Measurements from ENCODE around the gene GNAQ. TPM values are rescaled to one million over a fixed set of nuclear protein-coding genes. Genes with fewer than 3 reads are reported as not detected.

GNAQ gene
- total RNA-seq, 4 donors from 2014 or later: 18.1 to 35.1 (median 24.0) TPM

GRCh38 chr9:77854258-77854915 lies 177.2 kb downstream of the GNAQ start:
- no peak overlapping the region for H3K27ac ChIP-seq
- intact Hi-C loops (cut with DNase I): no loop called here
- 67 to 68% methylated on average over 4 of the region's 4 CpGs for WGBS, 2 donors

GRCh38 chr9:77853716-77854115 lies 177.9 kb downstream of the GNAQ start:
- peaks cover 7 to 41% (median 11%) of the 10 kb centered on the region in 3 donors for H3K4me1 ChIP-seq
- TF ChIP-seq POLR2A (IDR thresholded peaks at IDR 0.05) (no peak), CTCF (IDR thresholded peaks at IDR 0.05) (no peak)
- intact Hi-C loops (cut with DNase I): no loop called here
- H3K27ac ChIP-seq: no peak overlapping the region
- WGBS, 2 donors: 80 to 88% methylated on average over 3 of the region's 3 CpGs
- no peaks in the 10 kb centered on the region for H3K36me3 ChIP-seq
- H3K9me3 ChIP-seq: no peaks in the 10 kb centered on the region
- no peak for DNase-seq
- H3K4me3 ChIP-seq: no peak overlapping the region
- no peaks in the 10 kb centered on the region for H3K27me3 ChIP-seq

More at GRCh38 chr9:77854258-77854915, 177.2 kb downstream of the GNAQ start:
- no peak overlapping the region for H3K4me3 ChIP-seq
- TF ChIP-seq POLR2A (IDR thresholded peaks at IDR 0.05) (no peak), CTCF (IDR thresholded peaks at IDR 0.05) (no peak)
- H3K27me3 ChIP-seq: no peaks in the 10 kb centered on the region
- no peak for DNase-seq
- no peaks in the 10 kb centered on the region for H3K9me3 ChIP-seq
- H3K4me1 ChIP-seq: peaks cover 7 to 35% (median 11%) of the 10 kb centered on the region in 3 donors
- H3K36me3 ChIP-seq: no peaks in the 10 kb centered on the region

- peaks cover 7 to 56% (median 27%) of the 10 kb centered on the region in 3 donors for H3K4me1 ChIP-seq
- intact Hi-C loops (cut with DNase I): no loop called here
- H3K36me3 ChIP-seq: no peaks in the 10 kb centered on the region
- H3K27me3 ChIP-seq: no peaks in the 10 kb centered on the region
- no peak for DNase-seq
- H3K4me3 ChIP-seq: no peak overlapping the region
- WGBS, 2 donors: 25 to 52% methylated on average over 3 of the region's 3 CpGs
- H3K9me3 ChIP-seq: no peaks in the 10 kb centered on the region
- peak overlapping the region in 3 of 4 donors; percentile 16 to 80 (median 45) for H3K27ac ChIP-seq
- TF ChIP-seq POLR2A (IDR thresholded peaks at IDR 0.05) (no peak), CTCF (IDR thresholded peaks at IDR 0.05) (no peak)
Observed at GRCh38 chr9:77851882-77852595, 179.6 kb downstream of the GNAQ start.

GRCh38 chr9:77848897-77849296 lies 182.7 kb downstream of the GNAQ start:
- Histone ChIP-seq H3K36me3 (no peaks in the 10 kb centered on the region), H3K9me3 (no peaks in the 10 kb centered on the region), H3K27ac (peak overlapping the region; percentile 54 to 88 (median 82)), H3K27me3 (no peaks in the 10 kb centered on the region), H3K4me1 (peaks cover 7 to 62% (median 41%) of the 10 kb centered on the region in 3 donors), H3K4me3 (no peak overlapping the region)
- DNase-seq: peak; percentile 14
- WGBS, 2 donors: 37 to 46% methylated on average over 6 of the region's 6 CpGs
- intact Hi-C loops (cut with DNase I): loop anchor here (10.0 kb wide), 1 partner anchor 186 kb away; the partner anchor contains the start of gene GNAQ
- TF ChIP-seq POLR2A (IDR thresholded peaks at IDR 0.05): no peak
- no peak for TF ChIP-seq CTCF (IDR thresholded peaks at IDR 0.05)

- no peaks in the 10 kb centered on the region for H3K36me3 ChIP-seq
- DNase-seq: no peak
- peaks cover 7 to 62% (median 41%) of the 10 kb centered on the region in 3 donors for H3K4me1 ChIP-seq
- intact Hi-C loops (cut with DNase I): loop anchor here (10.0 kb wide), 1 partner anchor 186 kb away; the partner anchor contains the start of gene GNAQ
- no peaks in the 10 kb centered on the region for H3K9me3 ChIP-seq
- no peaks in the 10 kb centered on the region for H3K27me3 ChIP-seq
- peak overlapping the region; percentile 54 to 88 (median 82) for H3K27ac ChIP-seq
- TF ChIP-seq CTCF (IDR thresholded peaks at IDR 0.05) (no peak), POLR2A (IDR thresholded peaks at IDR 0.05) (no peak)
- 74 to 83% methylated on average over 1 to 2 of the region's 2 CpGs for WGBS, 2 donors
- no peak overlapping the region for H3K4me3 ChIP-seq
Observed at GRCh38 chr9:77848404-77848803, 183.2 kb downstream of the GNAQ start.
